Stimulated activated CD4-positive, alpha-beta T cell treated with anti-CD3 and anti-CD28 coated beads, TNF-alpha, amount 100 ng/mL, for 1 hour (primary cell): Measurements from ENCODE around the gene ACKR2.

Experiments
- DNase-seq, 3 donors: peaks; one replicate each; pipeline ENCODE4 v3.0.0-alpha.2; 2020; ENCODE audit warnings: low read depth in 3 of 3, low spot score in 1 of 3

ACKR2 gene

GRCh38 chr3:42809202-42809601 is at the start of gene ACKR2:
TSS of gene ACKR2 (plus strand) at chr3:42809445. CDS start at chr3:42864503, 55,058 bp downstream.
- DNase-seq = no peak

- DNase-seq = no peak
Observed at GRCh38 chr3:42762046-42762724, 47.1 kb upstream of the ACKR2 start.

- no peak for DNase-seq
Observed at GRCh38 chr3:42763021-42763420, 46.2 kb upstream of the ACKR2 start.

- DNase-seq = no peak
Observed at GRCh38 chr3:42764115-42764514, 45.1 kb upstream of the ACKR2 start.

- DNase-seq = no peak
Observed at GRCh38 chr3:42764561-42765295, 44.5 kb upstream of the ACKR2 start.

- DNase-seq = no peak
Observed at GRCh38 chr3:42769477-42770131, 39.6 kb upstream of the ACKR2 start.

GRCh38 chr3:42771271-42771670 is 38.0 kb upstream of the ACKR2 start:
- no peak for DNase-seq

GRCh38 chr3:42772670-42773408 is 36.4 kb upstream of the ACKR2 start, which contains the start of gene CCDC13:
TSS of gene CCDC13 (minus strand) at chr3:42773253. CDS start at chr3:42758345, 14,908 bp downstream.
- peak; percentile 44 to 82 (median 62) for DNase-seq

- DNase-seq = no peak
Observed at GRCh38 chr3:42773409-42773751, 35.9 kb upstream of the ACKR2 start.

- DNase-seq = no peak
Observed at GRCh38 chr3:42778644-42779043, 30.6 kb upstream of the ACKR2 start.

- no peak for DNase-seq
Observed at GRCh38 chr3:42780398-42780797, 28.8 kb upstream of the ACKR2 start.

GRCh38 chr3:42780892-42781700 is 28.1 kb upstream of the ACKR2 start:
- no peak for DNase-seq

- DNase-seq = no peak
Observed at GRCh38 chr3:42786212-42786611, 23.0 kb upstream of the ACKR2 start.

GRCh38 chr3:42786631-42787030 is 22.6 kb upstream of the ACKR2 start:
- DNase-seq = no peak

- no peak for DNase-seq
Observed at GRCh38 chr3:42790714-42791229, 18.5 kb upstream of the ACKR2 start.

GRCh38 chr3:42795621-42796181 is 13.5 kb upstream of the ACKR2 start:
- DNase-seq = no peak

GRCh38 chr3:42796332-42796885 is 12.8 kb upstream of the ACKR2 start:
- DNase-seq = no peak

GRCh38 chr3:42799376-42799775 is 9.9 kb upstream of the ACKR2 start:
- no peak for DNase-seq

- no peak for DNase-seq
Observed at GRCh38 chr3:42800251-42800650, 9.0 kb upstream of the ACKR2 start.
